Stimulated activated CD4-positive, alpha-beta T cell treated with anti-CD3 and anti-CD28 coated beads, Interleukin-1b, Interleukin-23, amount 100 ng/mL, for 1 hour (primary cell): Measurements from ENCODE around the gene CNTNAP1.
"Not testable (repeated sequence)": the region's sequence is repeated elsewhere in the genome, so short reads cannot be mapped to it uniquely, and the experiment has no call there.

ENCODE experiments used
- DNase-seq, 2 donors: peaks; one replicate each; pipeline ENCODE4 v3.0.0-alpha.2; 2020; ENCODE audit warnings: low read depth in 2 of 2

Gene CNTNAP1

DNA sequence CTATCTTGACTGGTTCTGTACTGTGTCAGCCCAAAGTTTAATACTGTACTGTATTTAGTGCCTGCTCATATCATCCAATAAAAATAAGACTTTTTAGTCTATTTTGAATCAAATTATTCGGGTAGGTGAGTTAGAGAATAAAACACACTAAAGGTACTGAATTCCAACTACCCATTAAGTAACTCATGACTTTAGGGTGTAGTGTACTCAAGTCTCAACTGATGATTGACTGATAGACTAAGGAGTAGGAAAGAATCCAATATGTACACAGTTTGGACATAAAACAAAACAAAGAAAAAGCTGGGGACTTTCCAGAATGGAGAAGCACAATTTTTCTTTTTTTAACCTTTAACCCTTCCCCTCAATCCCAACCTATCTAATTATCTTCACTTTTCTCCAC lies 58.4 kb downstream of the CNTNAP1 start:
- no peak for DNase-seq

DNA sequence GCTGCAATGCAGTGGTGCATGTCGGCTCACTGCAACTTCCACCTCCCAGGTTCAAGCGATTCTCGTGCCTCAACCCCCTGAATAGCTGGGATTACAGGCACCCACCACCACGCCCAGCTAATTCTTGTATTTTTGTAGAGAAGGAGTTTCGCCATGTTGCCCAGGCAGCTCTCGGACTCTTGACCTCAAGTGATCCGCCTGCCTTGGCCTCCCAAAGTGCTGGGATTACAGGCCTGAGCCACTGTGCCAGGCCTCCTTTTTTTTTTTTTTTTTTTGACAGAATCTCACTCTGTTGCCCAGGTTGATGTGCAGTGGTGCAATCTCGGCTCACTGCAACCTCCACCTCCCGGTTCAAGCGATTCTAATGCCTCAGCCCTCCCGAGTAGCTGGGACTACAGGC lies 60.6 kb downstream of the CNTNAP1 start:
- DNase-seq, result not testable (repeated sequence)

GRCh38 chr17:42743595-42744282 lies 61.4 kb downstream of the CNTNAP1 start:
- DNase-seq, result no peak

DNA sequence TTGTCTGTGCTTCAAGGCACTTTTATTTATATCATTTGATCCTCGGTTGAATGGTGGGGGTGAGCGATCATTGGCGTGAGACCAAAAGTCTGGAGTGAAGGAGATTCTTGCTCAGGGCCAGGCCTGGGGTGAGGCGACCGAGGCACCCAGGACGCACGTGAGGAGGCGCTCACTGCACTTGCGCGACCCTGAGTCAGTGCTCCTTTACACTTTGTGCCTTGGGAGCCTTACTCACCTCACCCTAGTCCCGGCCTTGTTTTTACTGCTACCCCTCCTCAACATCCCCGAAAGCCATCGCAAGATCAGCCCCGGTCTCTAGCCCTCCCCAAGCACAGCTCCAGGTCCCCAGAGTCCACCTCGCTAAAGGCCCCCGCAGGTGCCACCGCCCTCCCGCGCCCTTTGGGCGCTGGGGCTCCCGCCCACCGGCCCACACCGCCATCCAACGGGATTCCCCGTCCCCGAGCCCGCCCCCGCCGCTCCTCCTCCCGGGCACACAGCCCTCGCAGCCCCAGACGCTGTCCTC lies 62.0 kb downstream of the CNTNAP1 start:
- DNase-seq, result peak; percentile 26 to 64

DNA sequence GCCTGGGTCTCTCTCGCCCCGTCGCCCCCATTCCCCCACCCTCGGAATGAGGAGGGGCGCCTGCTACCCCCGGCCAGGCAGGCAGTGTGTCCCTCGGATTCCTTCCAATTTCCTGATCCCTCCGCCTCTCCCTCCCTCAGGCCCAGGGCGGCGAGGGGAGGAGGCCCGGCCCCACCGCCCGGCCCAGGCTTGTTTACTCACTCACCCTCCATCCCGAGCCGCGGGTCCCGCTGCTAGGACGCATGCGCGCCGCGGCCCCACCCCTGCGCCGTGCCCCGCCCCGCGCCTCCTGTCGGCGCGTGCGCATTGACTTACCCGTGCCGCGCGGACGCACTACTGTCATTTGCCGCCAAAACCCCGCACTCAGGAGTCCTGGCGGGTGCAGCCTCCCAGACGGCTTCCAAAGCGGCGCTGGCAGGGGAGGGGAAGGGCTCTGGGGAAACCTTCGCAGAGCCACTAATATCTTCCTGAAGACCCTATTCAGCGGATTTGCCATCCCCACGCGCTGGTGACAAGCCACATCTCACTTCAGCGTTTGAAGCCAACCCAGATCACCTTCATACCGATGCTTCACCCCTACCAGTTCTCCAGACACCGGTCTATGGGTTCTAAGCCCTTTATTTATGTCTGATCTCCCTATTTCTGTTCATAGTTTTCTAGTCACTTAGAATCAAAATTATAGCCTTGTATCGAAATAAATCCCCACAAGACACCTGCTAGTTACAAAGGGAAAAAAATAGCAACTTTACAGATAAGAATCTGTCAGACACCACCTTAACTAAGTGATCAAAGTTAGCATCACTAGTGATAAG lies 62.7 kb downstream of the CNTNAP1 start, which contains the start of gene EZH1:
EZH1 (minus strand) TSS at position 235 of the 812 bp plus-strand sequence. CDS start 16,099 bp downstream, outside the sequence.
- DNase-seq, result peak; percentile 82 to 85

DNA sequence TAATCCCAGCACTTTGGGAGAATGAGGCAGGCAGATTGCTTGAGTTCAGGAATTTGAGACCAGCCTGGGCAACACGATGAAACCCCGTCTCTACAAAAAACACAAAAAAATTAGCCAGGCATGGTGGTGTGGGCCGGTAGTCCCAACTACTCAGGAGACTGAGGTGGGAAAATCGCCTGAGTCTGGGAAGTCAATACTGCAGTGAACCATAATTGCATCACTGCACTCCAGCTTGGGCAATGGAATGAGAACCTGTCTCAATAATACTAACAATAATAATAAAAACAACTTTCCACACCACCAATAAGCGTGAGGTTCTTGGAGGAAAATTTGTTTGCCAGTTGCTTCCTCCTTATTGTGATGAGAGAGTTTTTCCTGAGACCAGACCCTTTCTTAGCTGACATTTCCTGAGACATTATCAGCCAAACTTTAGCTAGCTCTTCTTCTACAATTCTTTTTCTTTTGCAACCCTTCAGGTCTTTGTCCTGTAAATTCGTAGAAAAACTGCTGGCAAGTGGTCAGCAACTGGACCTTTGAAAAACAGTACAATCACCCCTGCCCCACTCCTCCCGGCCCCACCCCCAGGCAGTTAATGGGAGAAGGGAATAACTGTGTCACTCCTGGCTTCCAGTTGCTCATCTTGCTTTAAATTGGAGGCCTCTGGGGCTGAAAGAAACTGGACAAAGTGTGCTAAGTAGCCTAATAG lies 66.0 kb downstream of the CNTNAP1 start:
- DNase-seq, result no peak

DNA sequence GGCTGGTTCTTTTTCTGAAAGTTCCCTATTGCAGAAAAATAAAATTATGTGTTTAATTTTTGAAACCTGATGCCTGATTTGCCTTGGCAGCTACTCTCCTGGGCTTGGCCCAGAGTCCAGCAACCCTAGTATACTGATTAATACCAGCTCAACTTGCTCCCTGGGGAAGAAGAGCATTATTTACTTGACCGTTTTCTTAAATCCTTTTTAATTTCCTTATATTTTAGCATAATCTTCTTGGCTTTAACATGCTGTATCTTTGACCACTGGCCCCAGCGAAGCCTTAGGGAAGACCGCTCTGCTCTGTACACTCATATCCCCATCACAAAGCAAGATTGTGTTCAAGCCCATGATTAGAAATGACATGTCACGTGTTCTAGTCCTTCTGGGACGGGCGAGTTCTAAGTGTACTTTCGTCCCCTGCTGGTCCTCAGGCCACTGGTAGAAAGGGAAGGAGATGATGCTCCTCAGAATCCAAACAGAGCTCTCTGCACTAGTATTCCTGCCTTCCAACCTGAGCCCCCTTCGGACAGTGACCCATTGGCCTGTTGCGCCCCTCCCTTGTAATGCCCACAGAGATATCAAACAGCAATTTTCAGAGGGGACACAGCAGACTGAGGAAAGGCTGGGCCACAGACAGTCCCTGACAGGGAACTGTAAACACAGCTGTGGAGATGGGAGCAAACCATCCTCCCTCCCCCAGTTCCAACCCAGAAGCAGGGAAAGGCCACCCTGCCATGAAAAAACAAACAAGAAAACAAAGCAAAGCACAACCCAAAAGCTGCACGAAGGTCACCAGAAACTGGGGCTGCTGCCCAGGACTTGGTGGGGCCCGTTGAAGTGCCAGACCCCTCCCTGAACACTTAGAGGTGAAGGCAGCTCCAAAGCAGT lies 66.8 kb downstream of the CNTNAP1 start:
- DNase-seq, result no peak
